ENCODE measurements around the gene CCDC192.

CCDC192 gene

GRCh38 chr5:127943061-127943371 is 239.8 kb downstream of the CCDC192 start:
- TF ChIP-seq ZNF274 (IDR thresholded peaks at IDR 0.05; ENCODE audit: low read depth, low read length) (no peak), YY1 (IDR thresholded peaks at IDR 0.05; ENCODE audit: insufficient read depth, insufficient read length) (no peak), SUZ12 (IDR thresholded peaks at IDR 0.05; ENCODE audit: extremely low read depth, insufficient read depth, insufficient read length) (no peak)
- Histone ChIP-seq H3K4me1 (ENCODE audit: insufficient read depth, insufficient read length) (no peaks in the 10 kb centered on the region), H3K36me3 (ENCODE audit: insufficient read depth, insufficient read length, low read length) (no peaks in the 10 kb centered on the region), H3K4me3 (ENCODE audit: insufficient read length, low read depth) (no peak overlapping the region), H3K27me3 (ENCODE audit: insufficient read depth, insufficient read length) (no peaks in the 10 kb centered on the region), H3K9ac (ENCODE audit: insufficient read length, low read depth) (no peak overlapping the region), H3K9me3 (ENCODE audit: insufficient read depth, low read length) (no peaks in the 10 kb centered on the region)
- DNase-seq (ENCODE audit: low read depth, low spot score), result no peak

- no peak overlapping the region for H3K9ac ChIP-seq (ENCODE audit: insufficient read length, low read depth)
- TF ChIP-seq ZNF274 (IDR thresholded peaks at IDR 0.05; ENCODE audit: low read depth, low read length) (no peak), YY1 (IDR thresholded peaks at IDR 0.05; ENCODE audit: insufficient read depth, insufficient read length) (no peak), SUZ12 (IDR thresholded peaks at IDR 0.05; ENCODE audit: extremely low read depth, insufficient read depth, insufficient read length) (no peak)
- no peaks in the 10 kb centered on the region for H3K36me3 ChIP-seq (ENCODE audit: insufficient read depth, insufficient read length, low read length)
- H3K9me3 ChIP-seq (ENCODE audit: insufficient read depth, low read length), result no peaks in the 10 kb centered on the region
- H3K27me3 ChIP-seq (ENCODE audit: insufficient read depth, insufficient read length), result no peaks in the 10 kb centered on the region
- DNase-seq (ENCODE audit: low read depth, low spot score), result no peak
- H3K4me3 ChIP-seq (ENCODE audit: insufficient read length, low read depth), result no peak overlapping the region
- H3K4me1 ChIP-seq (ENCODE audit: insufficient read depth, insufficient read length), result no peaks in the 10 kb centered on the region
Observed at GRCh38 chr5:127944125-127944524, 240.9 kb downstream of the CCDC192 start.

- TF ChIP-seq SUZ12 (IDR thresholded peaks at IDR 0.05; ENCODE audit: extremely low read depth, insufficient read depth, insufficient read length) (no peak), YY1 (IDR thresholded peaks at IDR 0.05; ENCODE audit: insufficient read depth, insufficient read length) (no peak), ZNF274 (IDR thresholded peaks at IDR 0.05; ENCODE audit: low read depth, low read length) (no peak)
- no peak for DNase-seq (ENCODE audit: low read depth, low spot score)
- no peak overlapping the region for H3K4me3 ChIP-seq (ENCODE audit: insufficient read length, low read depth)
- no peak overlapping the region for H3K9ac ChIP-seq (ENCODE audit: insufficient read length, low read depth)
- no peaks in the 10 kb centered on the region for H3K9me3 ChIP-seq (ENCODE audit: insufficient read depth, low read length)
- H3K36me3 ChIP-seq (ENCODE audit: insufficient read depth, insufficient read length, low read length), result no peaks in the 10 kb centered on the region
- H3K4me1 ChIP-seq (ENCODE audit: insufficient read depth, insufficient read length), result no peaks in the 10 kb centered on the region
- H3K27me3 ChIP-seq (ENCODE audit: insufficient read depth, insufficient read length), result no peaks in the 10 kb centered on the region
Observed at GRCh38 chr5:127947941-127948340, 244.8 kb downstream of the CCDC192 start.

GRCh38 chr5:127950707-127951391 is 247.7 kb downstream of the CCDC192 start:
- Histone ChIP-seq H3K36me3 (ENCODE audit: insufficient read depth, insufficient read length, low read length) (no peaks in the 10 kb centered on the region), H3K4me3 (ENCODE audit: insufficient read length, low read depth) (no peak overlapping the region), H3K9ac (ENCODE audit: insufficient read length, low read depth) (no peak overlapping the region), H3K4me1 (ENCODE audit: insufficient read depth, insufficient read length) (no peaks in the 10 kb centered on the region), H3K9me3 (ENCODE audit: insufficient read depth, low read length) (no peaks in the 10 kb centered on the region), H3K27me3 (ENCODE audit: insufficient read depth, insufficient read length) (no peaks in the 10 kb centered on the region)
- DNase-seq (ENCODE audit: low read depth, low spot score), result no peak
- TF ChIP-seq ZNF274 (IDR thresholded peaks at IDR 0.05; ENCODE audit: low read depth, low read length) (no peak), SUZ12 (IDR thresholded peaks at IDR 0.05; ENCODE audit: extremely low read depth, insufficient read depth, insufficient read length) (no peak), YY1 (IDR thresholded peaks at IDR 0.05; ENCODE audit: insufficient read depth, insufficient read length) (no peak)

GRCh38 chr5:127951791-127952190 is 248.6 kb downstream of the CCDC192 start:
- TF ChIP-seq YY1 (IDR thresholded peaks at IDR 0.05; ENCODE audit: insufficient read depth, insufficient read length) (no peak), ZNF274 (IDR thresholded peaks at IDR 0.05; ENCODE audit: low read depth, low read length) (no peak), SUZ12 (IDR thresholded peaks at IDR 0.05; ENCODE audit: extremely low read depth, insufficient read depth, insufficient read length) (no peak)
- Histone ChIP-seq H3K9ac (ENCODE audit: insufficient read length, low read depth) (no peak overlapping the region), H3K27me3 (ENCODE audit: insufficient read depth, insufficient read length) (no peaks in the 10 kb centered on the region), H3K36me3 (ENCODE audit: insufficient read depth, insufficient read length, low read length) (no peaks in the 10 kb centered on the region), H3K4me3 (ENCODE audit: insufficient read length, low read depth) (no peak overlapping the region), H3K9me3 (ENCODE audit: insufficient read depth, low read length) (no peaks in the 10 kb centered on the region), H3K4me1 (ENCODE audit: insufficient read depth, insufficient read length) (no peaks in the 10 kb centered on the region)
- DNase-seq (ENCODE audit: low read depth, low spot score), result no peak

- H3K4me1 ChIP-seq (ENCODE audit: insufficient read depth, insufficient read length), result no peaks in the 10 kb centered on the region
- H3K36me3 ChIP-seq (ENCODE audit: insufficient read depth, insufficient read length, low read length), result no peaks in the 10 kb centered on the region
- TF ChIP-seq SUZ12 (IDR thresholded peaks at IDR 0.05; ENCODE audit: extremely low read depth, insufficient read depth, insufficient read length) (no peak), ZNF274 (IDR thresholded peaks at IDR 0.05; ENCODE audit: low read depth, low read length) (no peak), YY1 (IDR thresholded peaks at IDR 0.05; ENCODE audit: insufficient read depth, insufficient read length) (no peak)
- no peak overlapping the region for H3K9ac ChIP-seq (ENCODE audit: insufficient read length, low read depth)
- no peaks in the 10 kb centered on the region for H3K9me3 ChIP-seq (ENCODE audit: insufficient read depth, low read length)
- no peak overlapping the region for H3K4me3 ChIP-seq (ENCODE audit: insufficient read length, low read depth)
- no peak for DNase-seq (ENCODE audit: low read depth, low spot score)
- no peaks in the 10 kb centered on the region for H3K27me3 ChIP-seq (ENCODE audit: insufficient read depth, insufficient read length)
Observed at GRCh38 chr5:127957183-127957582, 254.0 kb downstream of the CCDC192 start.

GRCh38 chr5:127957701-127958239 is 254.6 kb downstream of the CCDC192 start:
- Histone ChIP-seq H3K4me1 (ENCODE audit: insufficient read depth, insufficient read length) (no peaks in the 10 kb centered on the region), H3K36me3 (ENCODE audit: insufficient read depth, insufficient read length, low read length) (no peaks in the 10 kb centered on the region), H3K27me3 (ENCODE audit: insufficient read depth, insufficient read length) (no peaks in the 10 kb centered on the region), H3K4me3 (ENCODE audit: insufficient read length, low read depth) (no peak overlapping the region), H3K9me3 (ENCODE audit: insufficient read depth, low read length) (no peaks in the 10 kb centered on the region), H3K9ac (ENCODE audit: insufficient read length, low read depth) (no peak overlapping the region)
- no peak for DNase-seq (ENCODE audit: low read depth, low spot score)
- TF ChIP-seq SUZ12 (IDR thresholded peaks at IDR 0.05; ENCODE audit: extremely low read depth, insufficient read depth, insufficient read length) (no peak), YY1 (IDR thresholded peaks at IDR 0.05; ENCODE audit: insufficient read depth, insufficient read length) (no peak), ZNF274 (IDR thresholded peaks at IDR 0.05; ENCODE audit: low read depth, low read length) (no peak)

Measured in NT2/D1 (cell line).